Measurements from ENCODE around the gene SEC63. TPM values are rescaled to one million over a fixed set of nuclear protein-coding genes. Genes with fewer than 3 reads are reported as not detected.
"Not testable (repeated sequence)": the region's sequence is repeated elsewhere in the genome, so short reads cannot be mapped to it uniquely, and the experiment has no call there.

Gene SEC63
- total RNA-seq, 2 experiments from 2014 or later: 80.3 to 86.7 TPM

DNA sequence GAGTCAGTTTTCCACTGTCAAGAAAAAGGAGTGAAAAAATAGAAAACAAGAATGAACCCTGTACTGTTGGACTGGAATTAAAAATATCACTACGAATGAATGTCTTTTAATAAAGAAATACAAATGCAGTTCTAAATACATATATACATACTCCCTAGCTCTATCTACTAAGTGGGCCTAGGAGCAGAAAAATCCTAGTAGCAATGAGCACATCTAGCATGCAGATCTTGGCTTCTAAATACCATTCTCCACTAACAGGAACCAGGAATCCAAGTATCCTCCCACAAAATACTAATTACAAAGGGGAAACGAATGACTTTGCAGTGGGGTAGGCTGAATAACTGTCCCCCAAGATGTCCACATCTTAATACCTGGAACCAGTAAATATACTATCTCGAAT lies 25.4 kb downstream of the SEC63 start:
- Mint-ChIP-seq H3K9me3 (peaks cover 6% of the 10 kb centered on the region), H3K27me3 (no peaks in the 10 kb centered on the region), H3K4me3 (no peak overlapping the region), H3K4me1 (ENCODE audit: low read depth) (peaks cover 33% of the 10 kb centered on the region), H3K36me3 (ENCODE audit: low read depth) (peaks cover 47% of the 10 kb centered on the region), H3K27ac (no peak overlapping the region)
- ChIA-PET POLR2A (interaction anchor here (0.5 kb wide), 1 partner anchor 164 kb away, joined by 3 read pairs; no protein-coding TSS in a partner anchor), CTCF (no interaction called here)
- no peaks in the 10 kb centered on the region for H3K27me3 ChIP-seq (ENCODE audit: control insufficient read depth in 1 of 2, insufficient read depth in 2 of 2, low read length in 2 of 2)
- H3K4me1 ChIP-seq (ENCODE audit: insufficient read depth, low read length): no peaks in the 10 kb centered on the region
- ATAC-seq (ENCODE audit: poor library complexity) (no peak), DNase-seq (no peak)
- peaks cover 0 to 4% of the 10 kb centered on the region in 2 experiments for H3K9me3 ChIP-seq (ENCODE audit: control insufficient read depth in 1 of 2, insufficient read depth in 1 of 2, low read length in 2 of 2)
- peaks cover 2% of the 10 kb centered on the region for H3K36me3 ChIP-seq (ENCODE audit: insufficient read depth, low read length)
- H3K4me3 ChIP-seq (ENCODE audit: low read length): no peak overlapping the region
- no peak overlapping the region for H3K27ac ChIP-seq (ENCODE audit: low read depth in 1 of 2, low read length in 2 of 2)
- intact Hi-C loops (cut with DNase I, micrococcal nuclease): no loop called here
- TF ChIP-seq, protein P1, sequence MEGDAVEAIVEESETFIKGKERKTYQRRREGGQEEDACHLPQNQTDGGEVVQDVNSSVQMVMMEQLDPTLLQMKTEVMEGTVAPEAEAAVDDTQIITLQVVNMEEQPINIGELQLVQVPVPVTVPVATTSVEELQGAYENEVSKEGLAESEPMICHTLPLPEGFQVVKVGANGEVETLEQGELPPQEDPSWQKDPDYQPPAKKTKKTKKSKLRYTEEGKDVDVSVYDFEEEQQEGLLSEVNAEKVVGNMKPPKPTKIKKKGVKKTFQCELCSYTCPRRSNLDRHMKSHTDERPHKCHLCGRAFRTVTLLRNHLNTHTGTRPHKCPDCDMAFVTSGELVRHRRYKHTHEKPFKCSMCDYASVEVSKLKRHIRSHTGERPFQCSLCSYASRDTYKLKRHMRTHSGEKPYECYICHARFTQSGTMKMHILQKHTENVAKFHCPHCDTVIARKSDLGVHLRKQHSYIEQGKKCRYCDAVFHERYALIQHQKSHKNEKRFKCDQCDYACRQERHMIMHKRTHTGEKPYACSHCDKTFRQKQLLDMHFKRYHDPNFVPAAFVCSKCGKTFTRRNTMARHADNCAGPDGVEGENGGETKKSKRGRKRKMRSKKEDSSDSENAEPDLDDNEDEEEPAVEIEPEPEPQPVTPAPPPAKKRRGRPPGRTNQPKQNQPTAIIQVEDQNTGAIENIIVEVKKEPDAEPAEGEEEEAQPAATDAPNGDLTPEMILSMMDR (IDR thresholded peaks at IDR 0.05): no peak

DNA sequence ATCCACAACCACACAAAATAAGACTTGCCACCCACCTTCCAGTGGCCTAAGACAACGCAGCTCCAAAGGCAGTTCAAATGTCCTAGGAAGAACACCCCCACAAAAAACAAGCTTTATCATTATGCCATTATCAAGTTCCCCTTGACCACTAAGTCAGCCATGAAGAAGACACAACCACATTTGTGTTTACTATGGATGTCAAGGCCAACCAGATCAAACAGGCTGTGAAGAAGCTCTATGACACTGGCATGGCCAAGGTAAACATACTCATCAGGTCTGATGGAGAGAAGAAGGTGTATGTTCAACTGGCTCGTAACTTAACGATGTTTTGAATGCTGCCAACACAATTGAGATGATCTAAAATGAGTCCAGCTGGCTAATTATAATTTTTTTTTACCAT lies 26.1 kb downstream of the SEC63 start:
- Histone ChIP-seq H3K36me3 (ENCODE audit: insufficient read depth, low read length) (peaks cover 2% of the 10 kb centered on the region), H3K27ac (ENCODE audit: low read depth in 1 of 2, low read length in 2 of 2) (no peak overlapping the region), H3K4me3 (ENCODE audit: low read length) (no peak overlapping the region), H3K9me3 (ENCODE audit: control insufficient read depth in 1 of 2, insufficient read depth in 1 of 2, low read length in 2 of 2) (peaks cover 0 to 4% of the 10 kb centered on the region in 2 experiments), H3K27me3 (ENCODE audit: control insufficient read depth in 1 of 2, insufficient read depth in 2 of 2, low read length in 2 of 2) (no peaks in the 10 kb centered on the region), H3K4me1 (ENCODE audit: insufficient read depth, low read length) (no peaks in the 10 kb centered on the region)
- CTCF ChIA-PET: no interaction called here
- POLR2A ChIA-PET: no interaction called here
- TF ChIP-seq, protein P1 (IDR thresholded peaks at IDR 0.05): no peak
- no peaks in the 10 kb centered on the region for H3K27me3 Mint-ChIP-seq
- no peak for DNase-seq
- no peak for ATAC-seq (ENCODE audit: poor library complexity)
- H3K9me3 Mint-ChIP-seq: peaks cover 6% of the 10 kb centered on the region
- peaks cover 32% of the 10 kb centered on the region for H3K4me1 Mint-ChIP-seq (ENCODE audit: low read depth)
- H3K4me3 Mint-ChIP-seq: no peak overlapping the region
- intact Hi-C loops (cut with DNase I, micrococcal nuclease): no loop called here
- H3K27ac Mint-ChIP-seq: no peak overlapping the region
- H3K36me3 Mint-ChIP-seq (ENCODE audit: low read depth): peaks cover 46% of the 10 kb centered on the region

DNA sequence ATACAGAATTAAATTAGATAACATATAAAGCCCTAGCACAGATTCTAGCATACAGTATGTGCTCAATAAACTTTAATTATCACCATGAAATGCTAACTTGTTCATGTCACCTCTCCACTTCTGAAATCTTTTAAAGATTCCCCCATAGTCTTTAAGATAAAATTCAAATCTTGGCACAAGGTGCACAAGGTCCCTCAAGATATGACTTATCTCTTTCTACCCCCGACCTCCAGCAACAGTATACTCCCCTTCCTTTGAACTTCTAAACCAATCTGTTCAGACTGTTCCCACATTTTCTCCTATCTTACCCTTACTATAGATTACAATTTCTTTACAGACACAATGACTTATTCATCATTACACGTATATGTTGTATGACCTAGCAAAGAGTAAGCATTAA lies 29.0 kb downstream of the SEC63 start:
- no peak overlapping the region for H3K4me3 Mint-ChIP-seq
- Histone ChIP-seq H3K9me3 (ENCODE audit: control insufficient read depth in 1 of 2, insufficient read depth in 1 of 2, low read length in 2 of 2) (no peaks in the 10 kb centered on the region), H3K27me3 (ENCODE audit: control insufficient read depth in 1 of 2, insufficient read depth in 2 of 2, low read length in 2 of 2) (no peaks in the 10 kb centered on the region), H3K27ac (ENCODE audit: low read depth in 1 of 2, low read length in 2 of 2) (no peak overlapping the region), H3K4me3 (ENCODE audit: low read length) (no peak overlapping the region), H3K36me3 (ENCODE audit: insufficient read depth, low read length) (peaks cover 6% of the 10 kb centered on the region), H3K4me1 (ENCODE audit: insufficient read depth, low read length) (no peaks in the 10 kb centered on the region)
- H3K27me3 Mint-ChIP-seq: no peaks in the 10 kb centered on the region
- peaks cover 27% of the 10 kb centered on the region for H3K4me1 Mint-ChIP-seq (ENCODE audit: low read depth)
- ATAC-seq (ENCODE audit: poor library complexity) (no peak), DNase-seq (no peak)
- ChIA-PET POLR2A (no interaction called here), CTCF (no interaction called here)
- intact Hi-C loops (cut with DNase I, micrococcal nuclease): loop anchor here in 1 of 2 experiments (1.0 kb wide), 1 partner anchor 12 kb away; no protein-coding TSS in a partner anchor
- peaks cover 6% of the 10 kb centered on the region for H3K9me3 Mint-ChIP-seq
- TF ChIP-seq, protein P1 (IDR thresholded peaks at IDR 0.05): no peak
- peaks cover 52% of the 10 kb centered on the region for H3K36me3 Mint-ChIP-seq (ENCODE audit: low read depth)
- H3K27ac Mint-ChIP-seq: no peak overlapping the region

DNA sequence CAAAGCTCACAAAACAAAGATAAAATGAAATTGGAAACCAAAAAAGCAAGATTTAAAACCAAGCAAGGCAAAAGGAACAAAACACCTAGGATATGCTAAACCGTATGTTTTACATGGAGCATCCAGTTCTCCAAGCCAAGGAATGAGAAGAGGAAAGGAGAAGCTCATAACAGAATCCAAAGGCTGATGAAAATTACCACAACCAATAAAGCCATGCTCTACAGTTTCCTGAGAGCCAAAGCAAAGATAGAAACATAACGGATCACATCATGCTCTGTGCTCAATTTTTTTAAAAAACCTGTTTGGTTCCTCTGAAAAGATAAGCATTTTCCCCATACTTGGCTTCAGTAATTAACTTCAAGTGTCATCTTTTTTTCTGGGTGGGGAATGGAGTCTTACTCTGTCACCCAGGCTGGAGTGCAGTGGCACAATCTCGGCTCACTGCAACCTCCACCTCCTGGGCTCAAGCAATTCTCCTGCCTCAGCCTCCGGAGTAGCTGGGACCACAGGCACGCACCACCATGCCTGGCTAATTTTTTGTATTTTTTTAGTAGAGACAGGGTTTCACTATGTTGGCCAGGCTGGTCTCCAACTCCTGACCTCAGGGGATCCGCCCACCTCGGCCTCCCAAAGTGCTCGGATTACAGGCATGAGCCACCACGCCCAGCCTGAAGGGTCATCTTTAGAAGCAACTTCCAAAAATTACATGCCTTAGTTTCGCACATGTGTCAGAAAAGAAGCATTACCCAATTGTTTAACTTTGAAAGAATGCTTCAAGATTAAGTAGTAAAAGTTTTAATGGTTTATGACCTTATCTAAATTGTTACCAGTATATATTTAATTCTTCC lies 31.1 kb downstream of the SEC63 start:
- DNase-seq; H3K9me3 ChIP-seq (ENCODE audit: control insufficient read depth in 1 of 2, insufficient read depth in 1 of 2, low read length in 2 of 2); H3K27ac ChIP-seq (ENCODE audit: low read depth in 1 of 2, low read length in 2 of 2); H3K27me3 Mint-ChIP-seq; H3K4me3 ChIP-seq (ENCODE audit: low read length); H3K27ac Mint-ChIP-seq; H3K4me3 Mint-ChIP-seq; H3K36me3 ChIP-seq (ENCODE audit: insufficient read depth, low read length); H3K27me3 ChIP-seq (ENCODE audit: control insufficient read depth in 1 of 2, insufficient read depth in 2 of 2, low read length in 2 of 2); intact Hi-C loops (cut with DNase I, micrococcal nuclease); H3K4me1 ChIP-seq (ENCODE audit: insufficient read depth, low read length); H3K9me3 Mint-ChIP-seq; ATAC-seq (ENCODE audit: poor library complexity); CTCF ChIA-PET; POLR2A ChIA-PET: not testable (repeated sequence)
- Mint-ChIP-seq H3K36me3 (ENCODE audit: low read depth) (peaks cover 53% of the 10 kb centered on the region), H3K4me1 (ENCODE audit: low read depth) (peaks cover 13% of the 10 kb centered on the region)

Measured in CD4-positive, alpha-beta T cell (primary cell).